ENCODE data around the gene CARD11. TPM values are rescaled to one million over a fixed set of nuclear protein-coding genes. Genes with fewer than 3 reads are reported as not detected.

CARD11 gene
- total and polyA plus RNA-seq, 10 donors: 30.3 to 72.6 (median 48.8) TPM

- intact Hi-C loops (cut with DNase I; ENCODE audit: low total_unique reads): no loop called here
- WGBS, 5 donors: 84 to 93% (median 88%) methylated on average over 2 of the region's 2 CpGs
These were observed 79.5 kb downstream of the CARD11 start for GRCh38 chr7:2964208-2964607.

GRCh38 chr7:2962865-2963264, 80.8 kb downstream of the CARD11 start:
- H3K9me3 ChIP-seq: peaks cover 8 to 32% (median 28%) of the 10 kb centered on the region in 8 donors
- no peaks in the 10 kb centered on the region for H3K27me3 ChIP-seq (replicated peaks in 1 of 7)
- H3K4me3 ChIP-seq: no peak overlapping the region
- 66 to 79% (median 73%) methylated on average over 2 of the region's 2 CpGs for WGBS, 5 donors
- H3K27ac ChIP-seq: no peak overlapping the region
- no peak for TF ChIP-seq POLR2AphosphoS5 (IDR thresholded peaks at IDR 0.05)
- no peak for TF ChIP-seq POLR2A (IDR thresholded peaks at IDR 0.05)
- TF ChIP-seq CTCF (IDR thresholded peaks at IDR 0.05 in 8 of 11, conservative IDR thresholded peaks at IDR 0.05 in 3 of 11): no peak
- DNase-seq: no peak
- H3K36me3 ChIP-seq: peaks cover 0 to 44% (median 8%) of the 10 kb centered on the region in 6 donors
- intact Hi-C loops (cut with DNase I; ENCODE audit: low total_unique reads): no loop called here
- H3K4me1 ChIP-seq: peaks cover 0 to 43% (median 0%) of the 10 kb centered on the region in 6 donors

More at GRCh38 chr7:2964208-2964607, 79.5 kb downstream of the CARD11 start:
- no peak overlapping the region for H3K4me3 ChIP-seq
- peaks cover 0 to 43% (median 0%) of the 10 kb centered on the region in 6 donors for H3K36me3 ChIP-seq
- no peak for DNase-seq
- peaks cover 8 to 36% (median 29%) of the 10 kb centered on the region in 8 donors for H3K9me3 ChIP-seq
- H3K27me3 ChIP-seq (replicated peaks in 1 of 7): no peaks in the 10 kb centered on the region
- TF ChIP-seq POLR2A (IDR thresholded peaks at IDR 0.05) (no peak), POLR2AphosphoS5 (IDR thresholded peaks at IDR 0.05) (no peak), CTCF (IDR thresholded peaks at IDR 0.05 in 8 of 11, conservative IDR thresholded peaks at IDR 0.05 in 3 of 11) (no peak)
- peaks cover 0 to 38% (median 0%) of the 10 kb centered on the region in 6 donors for H3K4me1 ChIP-seq
- H3K27ac ChIP-seq: no peak overlapping the region

- Histone ChIP-seq H3K27ac (peak overlapping the region in 1 of 8 donors; percentile 6), H3K4me3 (no peak overlapping the region), H3K9me3 (peaks cover 0 to 4% (median under 1%) of the 10 kb centered on the region in 8 donors), H3K27me3 (replicated peaks in 1 of 7) (no peaks in the 10 kb centered on the region), H3K36me3 (peaks cover 0 to 46% (median 12%) of the 10 kb centered on the region in 6 donors), H3K4me1 (peaks cover 0 to 66% (median 5%) of the 10 kb centered on the region in 6 donors)
- DNase-seq: no peak
- WGBS, 5 donors: 88 to 96% (median 92%) methylated on average over 14 of the region's 14 CpGs
- no peak for TF ChIP-seq POLR2AphosphoS5 (IDR thresholded peaks at IDR 0.05)
- intact Hi-C loops (cut with DNase I; ENCODE audit: low total_unique reads): no loop called here
These were observed 83.7 kb downstream of the CARD11 start for GRCh38 chr7:2959828-2960599.

GRCh38 chr7:2959103-2959680, 84.5 kb downstream of the CARD11 start:
- Histone ChIP-seq H3K9me3 (no peaks in the 10 kb centered on the region), H3K4me1 (peaks cover 0 to 69% (median 13%) of the 10 kb centered on the region in 6 donors), H3K27ac (peak overlapping the region in 3 of 8 donors; percentile 4 to 45 (median 6)), H3K27me3 (replicated peaks in 1 of 7) (no peaks in the 10 kb centered on the region), H3K36me3 (peaks cover 0 to 46% (median 12%) of the 10 kb centered on the region in 6 donors), H3K4me3 (no peak overlapping the region)
- intact Hi-C loops (cut with DNase I; ENCODE audit: low total_unique reads): no loop called here
- 55 to 72% (median 61%) methylated on average over 13 to 15 of the region's 15 CpGs for whole genome bisulfite sequencing, 5 donors
- DNase-seq: no peak
- TF ChIP-seq POLR2A (IDR thresholded peaks at IDR 0.05) (no peak), POLR2AphosphoS5 (IDR thresholded peaks at IDR 0.05) (peak in 1 of 3 donors; percentile 15), CTCF (IDR thresholded peaks at IDR 0.05 in 8 of 11, conservative IDR thresholded peaks at IDR 0.05 in 3 of 11) (no peak)

Data from spleen (tissue), 11 donors.